Measurements from ENCODE around the gene SRSF2.

DNA sequence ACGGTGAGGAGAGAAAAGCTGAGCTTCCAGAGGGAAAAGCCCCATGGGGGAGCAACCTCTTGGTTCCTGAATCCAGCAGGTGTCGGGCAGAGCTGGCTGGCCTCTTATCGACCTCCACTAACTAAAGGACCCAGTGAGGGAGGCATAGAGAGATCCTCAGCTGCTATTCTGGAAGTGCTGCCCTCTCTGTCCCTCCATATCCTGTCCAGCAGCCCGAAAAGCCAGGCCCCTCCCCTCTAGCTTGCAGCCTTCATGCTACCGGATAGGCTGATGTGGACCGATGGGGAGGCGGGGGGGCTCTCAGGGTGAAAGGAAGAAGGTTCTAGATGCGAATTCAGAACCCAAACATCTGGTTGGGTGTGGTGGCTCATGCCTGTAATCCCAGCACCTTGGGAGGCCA, 51.3 kb downstream of the SRSF2 start:
- no peak for TF ChIP-seq CTCF (IDR thresholded peaks at IDR 0.05)
- no peak for TF ChIP-seq POLR2A (IDR thresholded peaks at IDR 0.05)

Data from testis (tissue), 2 donors.